WTC11 (cell line): ENCODE measurements around the gene PLIN3. TPM values are rescaled to one million over a fixed set of nuclear protein-coding genes. Genes with fewer than 3 reads are reported as not detected.
"Not testable (repeated sequence)": the region's sequence is repeated elsewhere in the genome, so short reads cannot be mapped to it uniquely, and the experiment has no call there.

Source experiments
- ATAC-seq: fragments of 200-7000 bp; cut with Tn5 transposase; 2 replicates; pipeline ENCODE4 v1.10.0; 2021; ENCODE audit warnings: mild to moderate bottlenecking, moderate library complexity
- CTCF ChIA-PET: fragments of 300-600 bp; sonication (Branson Sonifier 250); formaldehyde crosslinking; loops from one replicate; lab custom pipeline; 2021; ENCODE audit warnings: antibody characterized with exemption; lab: Charles Lee
- POLR2A ChIA-PET: fragments of 350-600 bp; sonication (Branson Sonifier 250); formaldehyde crosslinking; loops from one replicate; lab custom pipeline; 2021; ENCODE audit warnings: antibody characterized with exemption; lab: Charles Lee
- DNase-seq: peaks from one replicate; pipeline ENCODE4 v3.0.0; 2021; ENCODE audit warnings: low spot score
- H3K27ac Mint-ChIP-seq: 2 replicates; pipeline ENCODE4 v1.8.0; 2021; ENCODE audit warnings: mixed read lengths
- H3K27me3 Mint-ChIP-seq: 2 replicates; pipeline ENCODE4 v1.8.0; 2021; ENCODE audit warnings: low read depth, mild to moderate bottlenecking, moderate library complexity, mixed read lengths
- H3K36me3 Mint-ChIP-seq: 2 replicates; pipeline ENCODE4 v1.8.0; 2021; ENCODE audit warnings: mixed read lengths
- H3K4me1 Mint-ChIP-seq: 2 replicates; pipeline ENCODE4 v1.8.0; 2022; ENCODE audit warnings: mixed read lengths
- H3K4me3 Mint-ChIP-seq: 2 replicates; pipeline ENCODE4 v1.8.0; 2021; ENCODE audit warnings: mild to moderate bottlenecking, moderate library complexity, mixed read lengths
- H3K9me3 Mint-ChIP-seq: 2 replicates; pipeline ENCODE4 v1.8.0; 2021; ENCODE audit warnings: mixed read lengths
- CREM ChIP-seq: sonication (generic); formaldehyde crosslinking; IDR thresholded peaks from 2 replicates; pipeline ENCODE4 v1.8.1; 2022; ENCODE audit warnings: mild to moderate bottlenecking, missing genetic modification reagents, moderate library complexity
- ELF4 ChIP-seq: sonication (generic); formaldehyde crosslinking; IDR thresholded peaks from 2 replicates; pipeline ENCODE4 v1.8.1; 2022; ENCODE audit warnings: low read depth, mild to moderate bottlenecking, moderate library complexity, missing genetic modification reagents
- FOXK1 ChIP-seq: sonication (generic); formaldehyde crosslinking; IDR thresholded peaks from 2 replicates; pipeline ENCODE4 v1.8.0; 2022; ENCODE audit warnings: mild to moderate bottlenecking, moderate library complexity, missing genetic modification reagents
- GTF2I ChIP-seq: fragments of 250-450 bp; sonication (Bioruptor Pico); conservative IDR thresholded peaks from 2 replicates; pipeline ENCODE4 v1.4.0; 2021; ENCODE audit warnings: mild to moderate bottlenecking
- IRF2 ChIP-seq: sonication (generic); formaldehyde crosslinking; IDR thresholded peaks from 2 replicates; pipeline ENCODE4 v1.8.0; 2022; ENCODE audit warnings: low read depth, missing genetic modification reagents, borderline replicate concordance
- MXD4 ChIP-seq: fragments of 250-450 bp; sonication (Bioruptor Pico); IDR thresholded peaks from 2 replicates; pipeline ENCODE4 v1.8.0; 2021; ENCODE audit warnings: mild to moderate bottlenecking, moderate library complexity, borderline replicate concordance
- MYBL2 ChIP-seq: sonication (generic); formaldehyde crosslinking; IDR thresholded peaks from 2 replicates; pipeline ENCODE4 v1.8.1; 2023; ENCODE audit warnings: mild to moderate bottlenecking, moderate library complexity, missing genetic modification reagents
- NFYB ChIP-seq: sonication (generic); formaldehyde crosslinking; conservative IDR thresholded peaks from 2 replicates; pipeline ENCODE4 v1.8.0; 2022; ENCODE audit warnings: low read depth, missing genetic modification reagents
- NR2C2 ChIP-seq: sonication (generic); formaldehyde crosslinking; IDR thresholded peaks from 2 replicates; pipeline ENCODE4 v1.8.0; 2022; ENCODE audit warnings: mild to moderate bottlenecking, missing genetic modification reagents
- OVOL2 ChIP-seq: fragments of 250-450 bp; sonication (Bioruptor Pico); IDR thresholded peaks from 2 replicates; pipeline ENCODE4 v1.9.0; 2021; ENCODE audit warnings: mild to moderate bottlenecking, borderline replicate concordance
- SP1 ChIP-seq: sonication (generic); formaldehyde crosslinking; conservative IDR thresholded peaks from 2 replicates; pipeline ENCODE4 v1.8.1; 2022; ENCODE audit warnings: missing genetic modification reagents
- TP53 ChIP-seq: sonication (generic); formaldehyde crosslinking; IDR thresholded peaks from 2 replicates; pipeline ENCODE4 v1.8.1; 2023; ENCODE audit warnings: mild to moderate bottlenecking, missing genetic modification reagents
- ZNF138 ChIP-seq: sonication (generic); formaldehyde crosslinking; conservative IDR thresholded peaks from 2 replicates; pipeline ENCODE4 v1.8.1; 2022; ENCODE audit warnings: mild to moderate bottlenecking, moderate library complexity, missing genetic modification reagents
- ZNF396 ChIP-seq: fragments of 250-450 bp; sonication (Bioruptor Pico); IDR thresholded peaks from 2 replicates; pipeline ENCODE4 v1.8.0; 2021; ENCODE audit warnings: mild to moderate bottlenecking, moderate library complexity, borderline replicate concordance
- ZNF423 ChIP-seq: fragments of 250-450 bp; sonication (Bioruptor Pico); IDR thresholded peaks from 2 replicates; pipeline ENCODE4 v2.1.2; 2022; ENCODE audit warnings: mild to moderate bottlenecking, moderate library complexity
- total RNA-seq: library from RNA; stranded (reverse); gene quantifications from 3 replicates; pipeline ENCODE4 v1.2.3, GENCODE V29; 2021
- TF ChIP-seq, protein P1 (sequence below): sonication (generic); formaldehyde crosslinking; IDR thresholded peaks from 2 replicates; pipeline ENCODE4 v1.8.1; 2022; ENCODE audit warnings: missing genetic modification reagents, borderline replicate concordance
- TF ChIP-seq, protein P2 (sequence below): sonication (generic); formaldehyde crosslinking; IDR thresholded peaks from 2 replicates; pipeline ENCODE4 v1.8.0; 2022; ENCODE audit warnings: mild to moderate bottlenecking, missing genetic modification reagents
- TF ChIP-seq, protein P3 (sequence below): fragments of 250-450 bp; sonication (Bioruptor Pico); IDR thresholded peaks from 2 replicates; pipeline ENCODE4 v1.8.0; 2021; ENCODE audit warnings: mild to moderate bottlenecking
- TF ChIP-seq, protein P4 (sequence below): fragments of 250-450 bp; sonication (Bioruptor Pico); IDR thresholded peaks from 2 replicates; pipeline ENCODE4 v1.9.0; 2021; ENCODE audit warnings: moderate library complexity, mild to moderate bottlenecking, inconsistent platforms, borderline replicate concordance

The PLIN3 gene
- total RNA-seq, 1 experiment from 2014 or later: 61.3 TPM

DNA sequence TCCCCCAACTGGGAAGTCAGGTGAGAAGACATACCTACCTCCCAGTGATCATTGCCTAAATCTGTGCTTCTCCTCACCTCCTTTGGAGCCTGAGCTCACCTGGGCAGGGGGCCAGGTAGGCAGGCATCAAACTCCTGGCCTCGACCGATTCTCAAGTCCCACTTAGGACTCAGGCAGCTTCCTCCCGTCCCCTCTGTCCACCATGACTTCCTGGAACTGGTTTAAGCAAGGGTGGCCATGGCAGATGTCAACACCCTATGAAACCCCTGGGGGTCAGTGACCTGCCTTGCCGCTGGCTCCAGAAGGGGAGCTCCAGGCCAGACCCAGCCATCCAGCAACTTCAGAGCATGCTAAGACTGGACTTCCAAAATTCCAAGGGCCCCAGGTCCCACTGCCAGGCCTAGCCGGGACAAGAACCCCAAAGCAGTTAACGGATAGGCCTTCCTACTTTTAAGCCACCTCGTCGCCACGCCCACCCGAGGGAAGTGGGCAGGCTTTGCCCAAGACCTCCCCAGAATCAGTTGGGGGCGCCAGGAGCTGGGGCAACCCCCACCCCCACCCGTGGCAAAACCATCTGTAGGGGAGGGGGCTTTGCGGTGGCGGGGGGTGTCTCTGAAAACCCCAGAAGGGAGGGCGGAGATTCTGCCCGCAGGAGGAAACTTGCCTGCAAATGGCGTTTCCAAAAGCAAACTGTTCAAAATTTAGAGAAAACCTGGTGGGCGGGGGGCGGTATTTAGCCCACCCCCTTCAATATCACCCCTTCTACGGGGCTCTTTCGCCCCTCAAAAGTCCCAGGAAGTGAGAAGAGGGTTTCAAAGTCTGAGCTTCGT lies 657 bp downstream of the PLIN3 start:
- no peaks in the 10 kb centered on the region for H3K27me3 Mint-ChIP-seq
- peak overlapping the region; percentile 66 for H3K27ac Mint-ChIP-seq
- POLR2A ChIA-PET: interaction anchor here (1.2 to 1.3 kb wide), 2 partner anchors 11 to 45 kb away, joined by 3 to 4 read pairs; no protein-coding TSS in a partner anchor
- peaks cover 8% of the 10 kb centered on the region for H3K4me1 Mint-ChIP-seq
- CTCF ChIA-PET: interaction anchor here (0.7 to 4.0 kb wide), 13 partner anchors 9 to 220 kb away, joined by 3 to 33 read pairs (median 5); partner anchors contain the start of genes FEM1A and KDM4B
- H3K9me3 Mint-ChIP-seq: no peaks in the 10 kb centered on the region
- 0 out of 2 replicates have a peak, but pooled peaks have one; percentile 35 for TF ChIP-seq SP1
- no peak for TF ChIP-seq ZNF138 (CRISPR knock-in tag)
- TF ChIP-seq, protein P1, sequence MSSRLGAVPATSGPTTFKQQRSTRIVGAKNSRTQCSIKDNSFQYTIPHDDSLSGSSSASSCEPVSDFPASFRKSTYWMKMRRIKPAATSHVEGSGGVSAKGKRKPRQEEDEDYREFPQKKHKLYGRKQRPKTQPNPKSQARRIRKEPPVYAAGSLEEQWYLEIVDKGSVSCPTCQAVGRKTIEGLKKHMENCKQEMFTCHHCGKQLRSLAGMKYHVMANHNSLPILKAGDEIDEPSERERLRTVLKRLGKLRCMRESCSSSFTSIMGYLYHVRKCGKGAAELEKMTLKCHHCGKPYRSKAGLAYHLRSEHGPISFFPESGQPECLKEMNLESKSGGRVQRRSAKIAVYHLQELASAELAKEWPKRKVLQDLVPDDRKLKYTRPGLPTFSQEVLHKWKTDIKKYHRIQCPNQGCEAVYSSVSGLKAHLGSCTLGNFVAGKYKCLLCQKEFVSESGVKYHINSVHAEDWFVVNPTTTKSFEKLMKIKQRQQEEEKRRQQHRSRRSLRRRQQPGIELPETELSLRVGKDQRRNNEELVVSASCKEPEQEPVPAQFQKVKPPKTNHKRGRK (CRISPR knock-in tag): no peak
- no peak for TF ChIP-seq OVOL2 (CRISPR knock-in tag)
- TF ChIP-seq ELF4: no peak
- no peak for TF ChIP-seq GTF2I (CRISPR knock-in tag)
- TF ChIP-seq NFYB (CRISPR knock-in tag): no peak
- TF ChIP-seq TP53: no peak
- no peak for TF ChIP-seq IRF2
- 0 out of 2 replicates have a peak, but pooled peaks have one; percentile 28 for TF ChIP-seq CREM (CRISPR knock-in tag)
- TF ChIP-seq, protein P2, sequence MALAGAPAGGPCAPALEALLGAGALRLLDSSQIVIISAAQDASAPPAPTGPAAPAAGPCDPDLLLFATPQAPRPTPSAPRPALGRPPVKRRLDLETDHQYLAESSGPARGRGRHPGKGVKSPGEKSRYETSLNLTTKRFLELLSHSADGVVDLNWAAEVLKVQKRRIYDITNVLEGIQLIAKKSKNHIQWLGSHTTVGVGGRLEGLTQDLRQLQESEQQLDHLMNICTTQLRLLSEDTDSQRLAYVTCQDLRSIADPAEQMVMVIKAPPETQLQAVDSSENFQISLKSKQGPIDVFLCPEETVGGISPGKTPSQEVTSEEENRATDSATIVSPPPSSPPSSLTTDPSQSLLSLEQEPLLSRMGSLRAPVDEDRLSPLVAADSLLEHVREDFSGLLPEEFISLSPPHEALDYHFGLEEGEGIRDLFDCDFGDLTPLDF: no peak
- TF ChIP-seq, protein P3, sequence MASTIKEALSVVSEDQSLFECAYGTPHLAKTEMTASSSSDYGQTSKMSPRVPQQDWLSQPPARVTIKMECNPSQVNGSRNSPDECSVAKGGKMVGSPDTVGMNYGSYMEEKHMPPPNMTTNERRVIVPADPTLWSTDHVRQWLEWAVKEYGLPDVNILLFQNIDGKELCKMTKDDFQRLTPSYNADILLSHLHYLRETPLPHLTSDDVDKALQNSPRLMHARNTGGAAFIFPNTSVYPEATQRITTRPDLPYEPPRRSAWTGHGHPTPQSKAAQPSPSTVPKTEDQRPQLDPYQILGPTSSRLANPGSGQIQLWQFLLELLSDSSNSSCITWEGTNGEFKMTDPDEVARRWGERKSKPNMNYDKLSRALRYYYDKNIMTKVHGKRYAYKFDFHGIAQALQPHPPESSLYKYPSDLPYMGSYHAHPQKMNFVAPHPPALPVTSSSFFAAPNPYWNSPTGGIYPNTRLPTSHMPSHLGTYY (CRISPR knock-in tag): no peak
- 0 out of 2 replicates have a peak, but pooled peaks have one; percentile 15 for TF ChIP-seq MYBL2 (CRISPR knock-in tag)
- 0 out of 2 replicates have a peak, but pooled peaks cover 2% of the 10 kb centered on the region for H3K36me3 Mint-ChIP-seq
- ATAC-seq (peak; percentile 13; the same call in 1 of the 2 replicates), DNase-seq (peak; percentile 67)
- H3K4me3 Mint-ChIP-seq: peak overlapping the region; percentile 80

GRCh38 chr19:4861147-4861546 lies 6.3 kb downstream of the PLIN3 start:
- ATAC-seq: no peak
- POLR2A ChIA-PET: no interaction called here

GRCh38 chr19:4859697-4860096 lies 7.8 kb downstream of the PLIN3 start:
- H3K4me3 Mint-ChIP-seq: no peak overlapping the region

More at GRCh38 chr19:4861147-4861546, 6.3 kb downstream of the PLIN3 start:
- TF ChIP-seq ZNF423 (0 out of 2 replicates have a peak, but pooled peaks have one; percentile 19), FOXK1 (no peak)
- Mint-ChIP-seq H3K36me3 (peaks cover 11% of the 10 kb centered on the region), H3K9me3 (no peaks in the 10 kb centered on the region), H3K4me1 (no peaks in the 10 kb centered on the region), H3K27me3 (no peaks in the 10 kb centered on the region), H3K4me3 (no peak overlapping the region), H3K27ac (no peak overlapping the region)
- CTCF ChIA-PET: interaction anchor here (3.3 kb wide), 1 partner anchor 9 kb away, joined by 19 read pairs; no protein-coding TSS in a partner anchor
- no peak for DNase-seq

GRCh38 chr19:4856468-4856867 lies 11.0 kb downstream of the PLIN3 start:
- H3K4me3 Mint-ChIP-seq, H3K27me3 Mint-ChIP-seq, H3K4me1 Mint-ChIP-seq, DNase-seq, H3K27ac Mint-ChIP-seq, POLR2A ChIA-PET, ATAC-seq, H3K9me3 Mint-ChIP-seq: not testable (repeated sequence)
- peaks cover 19% of the 10 kb centered on the region for H3K36me3 Mint-ChIP-seq
- CTCF ChIA-PET: interaction anchor here (1.1 to 8.0 kb wide), 2 partner anchors 10 to 49 kb away, joined by 3 to 161 read pairs; no protein-coding TSS in a partner anchor

More at GRCh38 chr19:4859697-4860096, 7.8 kb downstream of the PLIN3 start:
- ATAC-seq (no peak), DNase-seq (no peak)
- H3K4me1 Mint-ChIP-seq: no peaks in the 10 kb centered on the region
- TF ChIP-seq, protein P4, sequence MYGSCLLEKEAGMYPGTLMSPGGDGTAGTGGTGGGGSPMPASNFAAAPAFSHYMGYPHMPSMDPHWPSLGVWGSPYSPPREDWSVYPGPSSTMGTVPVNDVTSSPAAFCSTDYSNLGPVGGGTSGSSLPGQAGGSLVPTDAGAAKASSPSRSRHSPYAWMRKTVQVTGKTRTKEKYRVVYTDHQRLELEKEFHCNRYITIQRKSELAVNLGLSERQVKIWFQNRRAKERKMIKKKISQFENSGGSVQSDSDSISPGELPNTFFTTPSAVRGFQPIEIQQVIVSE: no peak
- no peak for TF ChIP-seq ZNF396 (CRISPR knock-in tag)
- no peak for TF ChIP-seq NR2C2
- no peak for TF ChIP-seq MXD4 (CRISPR knock-in tag)
- no peaks in the 10 kb centered on the region for H3K9me3 Mint-ChIP-seq
- POLR2A ChIA-PET: no interaction called here
- no peak overlapping the region for H3K27ac Mint-ChIP-seq
- CTCF ChIA-PET: interaction anchor here (0.6 to 3.3 kb wide), 4 partner anchors 8 to 815 kb away, joined by 4 to 19 read pairs (median 7); no protein-coding TSS in a partner anchor
- H3K27me3 Mint-ChIP-seq: no peaks in the 10 kb centered on the region
- peaks cover 19% of the 10 kb centered on the region for H3K36me3 Mint-ChIP-seq

DNA sequence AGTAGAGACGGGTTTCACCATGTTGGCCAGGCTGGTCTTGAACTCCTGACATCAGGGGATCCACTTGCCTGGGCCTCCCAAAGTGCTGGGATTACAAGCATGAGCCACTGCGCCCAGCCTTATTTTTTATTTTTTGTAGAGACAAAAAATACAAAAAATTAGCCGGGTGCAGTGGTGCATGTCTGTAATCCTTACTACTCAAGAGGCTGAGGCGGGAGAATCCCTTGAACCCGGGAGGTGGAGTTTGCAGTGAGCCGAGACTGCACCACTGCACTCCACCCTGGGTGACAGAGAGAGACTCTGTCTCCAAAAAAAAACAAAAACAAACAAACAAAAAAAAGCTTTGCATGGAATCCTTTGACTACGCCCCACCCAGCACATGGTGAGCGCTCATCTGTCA lies 14.0 kb downstream of the PLIN3 start:
- not testable (repeated sequence) for H3K27ac Mint-ChIP-seq, H3K9me3 Mint-ChIP-seq, H3K27me3 Mint-ChIP-seq, H3K4me3 Mint-ChIP-seq, DNase-seq, ATAC-seq, H3K4me1 Mint-ChIP-seq
- CTCF ChIA-PET: interaction anchor here (8.0 kb wide), 1 partner anchor 46 kb away, joined by 161 read pairs; no protein-coding TSS in a partner anchor
- H3K36me3 Mint-ChIP-seq: peaks cover 17% of the 10 kb centered on the region
- POLR2A ChIA-PET: interaction anchor here (0.6 kb wide), 1 partner anchor 16 kb away, joined by 3 read pairs; no protein-coding TSS in a partner anchor
